ENCODE measurements around the gene BRI3. TPM values are rescaled to one million over a fixed set of nuclear protein-coding genes. Genes with fewer than 3 reads are reported as not detected.

BRI3 gene
- total and polyA plus RNA-seq, 9 of the 15 experiments (the other 6 are each of a cell fraction or from before 2014, with no cell fraction given), result 4.3 to 57.4 (median 18.6) TPM

DNA sequence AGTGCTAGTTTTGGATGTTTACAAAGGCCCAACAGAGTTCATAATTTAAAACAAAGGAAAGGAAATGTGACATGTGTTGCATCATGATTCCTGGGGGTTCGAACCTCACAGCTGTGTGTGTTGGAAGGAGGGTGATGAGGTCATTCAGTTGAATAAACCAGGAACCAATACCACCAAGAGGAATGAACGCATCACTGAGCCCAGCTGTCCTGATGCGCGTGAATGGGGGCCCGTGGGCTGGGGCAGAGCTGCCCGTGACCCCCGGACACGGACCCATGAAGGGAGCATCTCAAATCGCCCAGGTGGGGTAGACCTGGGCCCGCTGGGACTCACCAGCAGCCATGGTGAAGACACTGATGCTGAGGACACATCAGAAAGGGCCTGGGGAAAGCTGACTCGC lies 33.0 kb downstream of the BRI3 start (continued):
- TF ChIP-seq, protein P1, sequence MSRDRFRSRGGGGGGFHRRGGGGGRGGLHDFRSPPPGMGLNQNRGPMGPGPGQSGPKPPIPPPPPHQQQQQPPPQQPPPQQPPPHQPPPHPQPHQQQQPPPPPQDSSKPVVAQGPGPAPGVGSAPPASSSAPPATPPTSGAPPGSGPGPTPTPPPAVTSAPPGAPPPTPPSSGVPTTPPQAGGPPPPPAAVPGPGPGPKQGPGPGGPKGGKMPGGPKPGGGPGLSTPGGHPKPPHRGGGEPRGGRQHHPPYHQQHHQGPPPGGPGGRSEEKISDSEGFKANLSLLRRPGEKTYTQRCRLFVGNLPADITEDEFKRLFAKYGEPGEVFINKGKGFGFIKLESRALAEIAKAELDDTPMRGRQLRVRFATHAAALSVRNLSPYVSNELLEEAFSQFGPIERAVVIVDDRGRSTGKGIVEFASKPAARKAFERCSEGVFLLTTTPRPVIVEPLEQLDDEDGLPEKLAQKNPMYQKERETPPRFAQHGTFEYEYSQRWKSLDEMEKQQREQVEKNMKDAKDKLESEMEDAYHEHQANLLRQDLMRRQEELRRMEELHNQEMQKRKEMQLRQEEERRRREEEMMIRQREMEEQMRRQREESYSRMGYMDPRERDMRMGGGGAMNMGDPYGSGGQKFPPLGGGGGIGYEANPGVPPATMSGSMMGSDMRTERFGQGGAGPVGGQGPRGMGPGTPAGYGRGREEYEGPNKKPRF (IDR thresholded peaks at IDR 0.05; ENCODE audit: low read depth, low read length), result no peak
- TF ChIP-seq, protein P2, sequence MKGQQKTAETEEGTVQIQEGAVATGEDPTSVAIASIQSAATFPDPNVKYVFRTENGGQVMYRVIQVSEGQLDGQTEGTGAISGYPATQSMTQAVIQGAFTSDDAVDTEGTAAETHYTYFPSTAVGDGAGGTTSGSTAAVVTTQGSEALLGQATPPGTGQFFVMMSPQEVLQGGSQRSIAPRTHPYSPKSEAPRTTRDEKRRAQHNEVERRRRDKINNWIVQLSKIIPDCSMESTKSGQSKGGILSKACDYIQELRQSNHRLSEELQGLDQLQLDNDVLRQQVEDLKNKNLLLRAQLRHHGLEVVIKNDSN (CRISPR knock-in tag; IDR thresholded peaks at IDR 0.05), result no peak

DNA sequence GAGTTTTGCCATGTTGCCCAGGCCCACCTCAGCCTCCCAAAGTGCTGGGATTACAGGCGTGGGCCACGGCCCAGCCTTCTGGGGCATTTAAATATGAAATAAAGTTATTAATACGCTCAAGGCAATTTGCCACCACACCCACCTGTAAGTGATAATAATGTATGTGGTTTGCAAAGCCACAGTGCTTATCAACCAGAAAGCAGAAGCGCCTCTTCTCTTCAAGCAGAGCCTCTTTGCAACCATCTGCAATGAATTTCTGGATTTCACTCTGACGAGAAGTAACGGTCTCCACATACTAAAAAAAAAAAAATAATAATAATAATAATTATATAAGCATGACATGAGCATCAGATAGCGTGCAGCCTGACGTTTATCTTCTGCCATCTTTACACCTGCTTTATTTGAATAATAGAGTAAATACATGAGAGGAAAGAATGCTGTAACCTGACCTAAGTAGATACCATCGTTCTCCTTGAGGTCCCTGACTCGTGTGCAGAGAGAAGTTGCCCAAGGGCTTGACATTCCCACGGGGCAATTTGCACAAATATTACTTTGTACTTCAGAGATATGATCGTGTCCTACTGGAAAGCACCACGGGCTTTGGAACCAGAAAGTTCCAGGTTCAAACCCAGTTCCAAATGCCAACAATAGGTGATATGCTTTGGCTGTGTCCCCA lies 34.0 kb downstream of the BRI3 start:
- H4K20me1 ChIP-seq (replicated peaks; ENCODE audit: control insufficient read depth, insufficient read depth, low read length), result peaks cover 6% of the 10 kb centered on the region
- 24% methylated on average over 13 of the region's 13 CpGs for WGBS (ENCODE audit: insufficient coverage, low coverage, missing lambda C conversion rate)
- H3K79me2 ChIP-seq (ENCODE audit: control insufficient read depth, insufficient read depth, low read length), result no peaks in the 10 kb centered on the region
- no peak for DNase-seq (ENCODE audit: extremely low read depth in 1 of 4, low spot score in 3 of 4)
- BruUV-seq (replicated peaks), result no TSS peak
- peaks cover 19% of the 10 kb centered on the region for H3K36me3 ChIP-seq (ENCODE audit: control insufficient read depth, insufficient read depth, low read length)
- H3K9me1 ChIP-seq (ENCODE audit: control insufficient read depth, insufficient read depth, low read length), result no peaks in the 10 kb centered on the region
- no peak overlapping the region for H3K4me2 ChIP-seq (ENCODE audit: insufficient read depth, low read length)
- 0 out of 3 replicates have a peak, but pooled peaks have one; percentile 24 for ATAC-seq
- no peak for FAIRE-seq
- CTCF ChIA-PET (ENCODE audit: low intra/inter-chr PET ratio), result no interaction called here
- H3K27ac ChIP-seq (ENCODE audit: extremely low read depth, low read depth, low read length), result no peak overlapping the region
- POLR2A ChIA-PET, result interaction anchor here (0.6 to 0.8 kb wide), 3 partner anchors 13 to 1973 kb away, joined by 3 read pairs; no protein-coding TSS in a partner anchor
- H2AFZ ChIP-seq (ENCODE audit: low read depth, low read length), result no peak overlapping the region
- intact Hi-C loops (cut with micrococcal nuclease), result no loop called here
- H3K27me3 ChIP-seq (ENCODE audit: control insufficient read depth in 2 of 2, insufficient read depth in 2 of 2, low read length in 2 of 2), result peaks cover 0 to 8% of the 10 kb centered on the region in 2 experiments; a peak in 4 of 5 replicates
- in situ Hi-C loops (cut with MboI), result no loop called here
- H3K9ac ChIP-seq (ENCODE audit: insufficient read depth in 1 of 2, low read depth in 2 of 2, low read length in 2 of 2), result no peak overlapping the region
- no peak overlapping the region for H3K4me3 ChIP-seq
- peak; percentile 34; the same call in 1 of the 2 replicates for TF ChIP-seq KLF16 (IDR thresholded peaks at IDR 0.05)
- peak; percentile 74; the same call in 1 of the 2 replicates for TF ChIP-seq TEAD4 (IDR thresholded peaks at IDR 0.05; ENCODE audit: low read length)
- no peak for TF ChIP-seq TEAD4 (CRISPR knock-in tag; IDR thresholded peaks at IDR 0.05; ENCODE audit: borderline replicate concordance)
- peak; percentile 13; the same call in 1 of the 2 replicates for TF ChIP-seq ARID1B (IDR thresholded peaks at IDR 0.05)
- peak; percentile 66; the same call in 1 of the 2 replicates for TF ChIP-seq SPI1 (IDR thresholded peaks at IDR 0.05; ENCODE audit: borderline replicate concordance, low read depth, low read length)
- TF ChIP-seq, protein P3, sequence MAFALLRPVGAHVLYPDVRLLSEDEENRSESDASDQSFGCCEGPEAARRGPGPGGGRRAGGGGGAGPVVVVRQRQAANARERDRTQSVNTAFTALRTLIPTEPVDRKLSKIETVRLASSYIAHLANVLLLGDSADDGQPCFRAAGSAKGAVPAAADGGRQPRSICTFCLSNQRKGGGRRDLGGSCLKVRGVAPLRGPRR (CRISPR knock-in tag; IDR thresholded peaks at IDR 0.05), result no peak
- 0 out of 2 replicates have a peak, but pooled peaks have one; percentile 73 for TF ChIP-seq ZNF766 (CRISPR knock-in tag; conservative IDR thresholded peaks at IDR 0.05)
- TF ChIP-seq TCF3 (CRISPR knock-in tag; IDR thresholded peaks at IDR 0.05), result peak; percentile 66
- peak; percentile 32; the same call in 1 of the 2 replicates for TF ChIP-seq CBFA2T3 (IDR thresholded peaks at IDR 0.05)
- peak; percentile 61 for TF ChIP-seq CEBPG (CRISPR knock-in tag; IDR thresholded peaks at IDR 0.05)
- no peak for TF ChIP-seq CEBPG (tag; conservative IDR thresholded peaks at IDR 0.05 in 1 of 2, IDR thresholded peaks at IDR 0.05 in 1 of 2)
- TF ChIP-seq HMG20B (CRISPR knock-in tag; IDR thresholded peaks at IDR 0.05), result no peak
- TF ChIP-seq ZBTB1 (CRISPR knock-in tag; IDR thresholded peaks at IDR 0.05; ENCODE audit: borderline replicate concordance, low read depth), result no peak
- TF ChIP-seq THRAP3 (IDR thresholded peaks at IDR 0.05; ENCODE audit: borderline replicate concordance), result no peak
- peak; percentile 24 for TF ChIP-seq TAL1 (IDR thresholded peaks at IDR 0.05)
- H3K9me3 ChIP-seq (replicated peaks; ENCODE audit: control insufficient read depth, insufficient read depth, low read depth, low read length), result peaks cover 2% of the 10 kb centered on the region; the same call in 1 of the 2 replicates
- H3K4me1 ChIP-seq (replicated peaks in 1 of 2; ENCODE audit: control insufficient read depth in 2 of 2, insufficient read depth in 2 of 2, low read length in 2 of 2), result peaks cover 5% of the 10 kb centered on the region in 2 experiments; a peak in 3 of 5 replicates
